ENCODE data around the gene TNFRSF8. TPM values are rescaled to one million over a fixed set of nuclear protein-coding genes. Genes with fewer than 3 reads are reported as not detected.

Gene TNFRSF8
- total RNA-seq, 1 experiment from 2014 or later, result 2.9 TPM

DNA sequence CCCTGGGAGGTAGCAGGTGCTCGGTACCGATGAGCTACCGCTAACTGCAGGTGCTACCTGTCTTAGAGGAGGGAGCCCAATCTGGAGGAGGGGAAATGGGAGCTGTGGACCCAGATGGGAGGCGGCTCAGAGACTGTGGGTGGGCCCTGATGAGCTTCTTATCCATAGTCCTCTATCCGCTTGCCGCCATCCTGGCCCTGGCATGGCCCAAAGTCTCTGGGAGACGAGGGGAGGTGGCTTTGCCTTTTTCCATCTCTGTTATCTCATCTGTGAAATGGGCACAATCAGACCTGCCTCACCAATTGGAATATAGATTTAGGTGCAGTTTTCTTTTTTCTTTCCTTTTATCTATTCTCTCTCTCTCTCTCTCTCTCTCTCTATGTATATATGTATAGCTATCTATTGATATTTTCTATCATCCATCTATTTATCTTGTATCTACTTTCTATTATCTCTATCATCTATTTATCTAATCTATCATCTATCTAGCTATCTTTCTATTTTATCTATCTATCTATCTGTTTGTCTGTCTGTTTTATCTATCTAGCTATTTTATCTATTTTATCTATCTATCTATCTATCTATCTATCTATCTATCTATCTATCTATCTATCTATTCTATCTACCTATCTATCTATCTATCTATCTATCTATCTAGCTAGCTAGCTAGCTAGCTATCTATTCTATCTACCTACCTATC is 120.1 kb downstream of the TNFRSF8 start:
- H2BK12ac ChIP-seq (ENCODE audit: insufficient read length, low read depth, low read length), result no peak overlapping the region
- H3K4me1 Mint-ChIP-seq, result peaks cover 14 to 32% of the 10 kb centered on the region in 2 experiments
- no peak overlapping the region for H4K91ac ChIP-seq (ENCODE audit: insufficient read length, low read depth, low read length)
- no peaks in the 10 kb centered on the region for H3K9me3 ChIP-seq (ENCODE audit: control insufficient read depth, low read depth, low read length)
- H4K20me1 ChIP-seq (ENCODE audit: control insufficient read depth, insufficient read depth, insufficient read length), result no peaks in the 10 kb centered on the region
- no peak overlapping the region for H2AFZ ChIP-seq (ENCODE audit: low read length)
- no peak overlapping the region for H3K27ac Mint-ChIP-seq
- no peak overlapping the region for H2BK15ac ChIP-seq (ENCODE audit: low read depth, low read length)
- H3K23ac ChIP-seq (ENCODE audit: insufficient read length, low read depth, low read length), result no peak overlapping the region
- H3K4me2 ChIP-seq (ENCODE audit: insufficient read depth, insufficient read length, low read length), result no peak overlapping the region
- H3K27ac ChIP-seq (ENCODE audit: insufficient read length, low read depth, low read length), result no peak overlapping the region
- no peak overlapping the region for H3K4ac ChIP-seq (ENCODE audit: low read depth, low read length)
- no peak overlapping the region for H2BK5ac ChIP-seq (ENCODE audit: insufficient read length, low read length)
- H4K8ac ChIP-seq (replicated peaks; ENCODE audit: insufficient read length, low read depth, low read length), result no peak overlapping the region
- no peak overlapping the region for H3K14ac ChIP-seq (ENCODE audit: insufficient read depth, low read length)
- no peak overlapping the region for H3K18ac ChIP-seq (ENCODE audit: insufficient read length, low read depth, low read length)
- no peaks in the 10 kb centered on the region for H3K79me1 ChIP-seq (ENCODE audit: insufficient read depth, low read depth, low read length, poor library complexity, severe bottlenecking)
- H3K27me3 ChIP-seq (ENCODE audit: insufficient read depth, low read length), result no peaks in the 10 kb centered on the region
- no peak overlapping the region for H2AK5ac ChIP-seq (ENCODE audit: insufficient read length, low read length)
- WGBS (ENCODE audit: extremely low coverage, insufficient read length, low lambda C conversion rate), result no CpG with 5 or more reads among the region's 7 CpGs
- no peak for DNase-seq
- H3K9me3 Mint-ChIP-seq, result peaks cover 0 to 4% of the 10 kb centered on the region in 2 experiments; a peak in 4 of 5 replicates
- H3K79me2 ChIP-seq (ENCODE audit: insufficient read depth, low read length), result no peaks in the 10 kb centered on the region
- H3K4me1 ChIP-seq (ENCODE audit: insufficient read depth, low read length), result no peaks in the 10 kb centered on the region; the same call in 1 of the 2 replicates
- no peak overlapping the region for H2BK20ac ChIP-seq (ENCODE audit: low read depth, low read length, poor library complexity, severe bottlenecking)
- H3K23me2 ChIP-seq (ENCODE audit: insufficient read length, low read depth, low read length, poor library complexity, severe bottlenecking), result no peaks in the 10 kb centered on the region
- TF ChIP-seq, protein P1, sequence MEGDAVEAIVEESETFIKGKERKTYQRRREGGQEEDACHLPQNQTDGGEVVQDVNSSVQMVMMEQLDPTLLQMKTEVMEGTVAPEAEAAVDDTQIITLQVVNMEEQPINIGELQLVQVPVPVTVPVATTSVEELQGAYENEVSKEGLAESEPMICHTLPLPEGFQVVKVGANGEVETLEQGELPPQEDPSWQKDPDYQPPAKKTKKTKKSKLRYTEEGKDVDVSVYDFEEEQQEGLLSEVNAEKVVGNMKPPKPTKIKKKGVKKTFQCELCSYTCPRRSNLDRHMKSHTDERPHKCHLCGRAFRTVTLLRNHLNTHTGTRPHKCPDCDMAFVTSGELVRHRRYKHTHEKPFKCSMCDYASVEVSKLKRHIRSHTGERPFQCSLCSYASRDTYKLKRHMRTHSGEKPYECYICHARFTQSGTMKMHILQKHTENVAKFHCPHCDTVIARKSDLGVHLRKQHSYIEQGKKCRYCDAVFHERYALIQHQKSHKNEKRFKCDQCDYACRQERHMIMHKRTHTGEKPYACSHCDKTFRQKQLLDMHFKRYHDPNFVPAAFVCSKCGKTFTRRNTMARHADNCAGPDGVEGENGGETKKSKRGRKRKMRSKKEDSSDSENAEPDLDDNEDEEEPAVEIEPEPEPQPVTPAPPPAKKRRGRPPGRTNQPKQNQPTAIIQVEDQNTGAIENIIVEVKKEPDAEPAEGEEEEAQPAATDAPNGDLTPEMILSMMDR (conservative IDR thresholded peaks at IDR 0.05), result no peak
- H4K5ac ChIP-seq (ENCODE audit: insufficient read length, low read depth, low read length), result no peak overlapping the region
- peaks cover 6% of the 10 kb centered on the region for H3K27me3 Mint-ChIP-seq (ENCODE audit: low read depth)
- H2BK120ac ChIP-seq (ENCODE audit: low read depth, low read length, poor library complexity, severe bottlenecking), result no peak overlapping the region
- H3K56ac ChIP-seq (ENCODE audit: insufficient read length, low read depth, low read length), result no peak overlapping the region
- H3K9ac ChIP-seq (ENCODE audit: extremely low read depth, insufficient read length, low read length), result no peak overlapping the region
- H3K36me3 Mint-ChIP-seq (ENCODE audit: insufficient read depth in 1 of 3, low read depth in 3 of 3), result peaks cover 0 to 5% (median 1%) of the 10 kb centered on the region in 3 experiments; a peak in 2 of 7 replicates
- no peak overlapping the region for H3K4me3 Mint-ChIP-seq
- no peak overlapping the region for H3T11ph ChIP-seq (ENCODE audit: low read length)
